T1000 (cell line): ENCODE results near the gene AMN.
A peak's percentile ranks its signal among the peaks of the same experiment; 100 is the strongest.

ENCODE experiments used
- DNase-seq: peaks from one replicate; lab custom pipeline; 2025; ENCODE audit warnings: mixed read lengths; lab: John Stamatoyannopoulos, UW

Gene AMN

DNA sequence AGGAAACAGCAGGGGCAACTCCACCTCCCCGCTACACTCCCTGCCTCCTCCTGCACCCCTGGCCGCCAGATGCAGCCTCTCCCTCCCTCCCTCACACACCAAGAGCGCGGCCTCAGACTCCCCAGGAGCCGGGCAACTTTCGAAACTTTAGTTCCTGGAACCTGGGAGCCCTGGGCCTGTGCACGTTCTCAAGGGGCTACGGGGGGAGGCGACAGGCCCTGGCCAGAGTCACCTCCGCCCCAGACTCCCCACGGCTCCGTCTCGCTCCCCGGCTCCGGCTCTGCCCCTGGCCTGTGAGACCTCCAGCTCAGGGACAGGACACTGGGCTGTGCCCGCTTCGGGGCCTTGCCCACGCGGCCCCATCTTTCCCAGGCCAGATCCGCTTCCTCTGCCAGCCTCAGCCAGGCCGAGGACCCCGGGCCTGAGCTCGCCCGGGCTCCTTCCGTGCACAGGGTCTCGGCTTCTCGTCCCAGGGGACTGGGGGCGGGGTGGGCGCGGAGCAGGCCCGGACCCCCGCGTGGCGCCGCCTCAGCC is 5.5 kb downstream of the AMN start:
- DNase-seq: no peak

DNA sequence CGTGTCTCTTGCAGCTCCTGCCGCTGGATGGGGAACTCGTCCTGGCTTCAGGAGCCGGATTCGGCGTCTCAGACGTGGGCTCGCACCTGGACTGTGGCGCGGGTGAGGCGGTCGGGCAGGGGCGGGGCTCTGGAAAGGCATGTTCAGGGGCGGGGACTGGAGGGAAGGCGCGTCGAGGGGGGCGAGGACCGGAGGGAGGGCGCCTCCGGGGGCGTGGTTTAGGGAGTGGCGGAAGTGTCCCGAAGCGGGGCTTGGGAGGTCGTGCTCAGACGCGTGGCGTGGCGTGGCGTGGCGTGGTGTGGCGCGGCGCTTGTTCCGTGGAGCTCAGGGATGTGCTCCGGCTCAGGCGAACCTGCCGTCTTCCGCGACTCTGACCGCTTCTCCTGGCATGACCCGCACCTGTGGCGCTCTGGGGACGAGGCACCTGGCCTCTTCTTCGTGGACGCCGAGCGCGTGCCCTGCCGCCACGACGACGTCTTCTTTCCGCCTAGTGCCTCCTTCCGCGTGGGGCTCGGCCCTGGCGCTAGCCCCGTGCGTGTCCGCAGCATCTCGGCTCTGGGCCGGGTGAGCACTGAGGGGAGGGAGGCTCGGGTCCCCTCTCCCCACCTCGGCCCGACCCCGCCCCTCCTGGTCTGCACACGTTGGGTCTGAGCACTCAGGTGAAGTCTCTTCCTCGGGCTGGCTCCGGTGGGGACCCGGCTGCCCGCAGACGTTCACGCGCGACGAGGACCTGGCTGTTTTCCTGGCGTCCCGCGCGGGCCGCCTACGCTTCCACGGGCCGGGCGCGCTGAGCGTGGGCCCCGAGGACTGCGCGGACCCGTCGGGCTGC is 6.2 kb downstream of the AMN start:
- DNase-seq: peak; percentile 25

DNA sequence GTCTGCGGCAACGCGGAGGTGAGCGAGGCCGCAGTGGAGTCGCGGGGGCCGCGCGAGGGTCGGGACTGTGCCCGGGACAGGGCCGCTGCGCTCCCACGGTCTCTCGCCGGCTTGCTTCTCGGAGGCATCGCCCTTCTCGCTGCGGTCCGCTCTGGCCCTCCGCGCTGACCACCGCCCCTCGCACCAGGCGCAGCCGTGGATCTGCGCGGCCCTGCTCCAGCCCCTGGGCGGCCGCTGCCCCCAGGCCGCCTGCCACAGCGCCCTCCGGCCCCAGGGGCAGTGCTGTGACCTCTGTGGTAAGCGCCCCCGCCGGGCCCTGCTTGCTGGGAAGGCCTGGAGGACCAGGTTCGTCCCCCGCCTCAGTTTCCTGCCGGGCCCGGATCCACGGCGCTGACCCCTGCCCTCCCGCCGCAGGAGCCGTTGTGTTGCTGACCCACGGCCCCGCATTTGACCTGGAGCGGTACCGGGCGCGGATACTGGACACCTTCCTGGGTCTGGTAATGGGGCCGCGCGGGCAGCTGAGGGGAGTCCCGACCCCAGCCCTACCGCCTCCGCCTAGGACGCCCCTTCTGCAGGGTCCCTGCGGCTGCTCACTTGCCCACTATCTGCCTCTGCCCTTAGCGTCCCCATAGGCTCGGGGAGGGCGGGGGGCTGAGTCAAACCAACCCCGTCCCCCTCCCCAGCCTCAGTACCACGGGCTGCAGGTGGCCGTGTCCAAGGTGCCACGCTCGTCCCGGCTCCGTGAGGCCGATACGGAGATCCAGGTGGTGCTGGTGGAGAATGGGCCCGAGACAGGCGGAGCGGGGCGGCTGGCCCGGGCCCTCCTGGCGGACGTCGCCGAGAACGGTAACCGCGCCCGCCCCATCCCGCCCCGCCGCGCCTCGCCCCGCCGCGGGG is 7.0 kb downstream of the AMN start:
- no peak for DNase-seq

DNA sequence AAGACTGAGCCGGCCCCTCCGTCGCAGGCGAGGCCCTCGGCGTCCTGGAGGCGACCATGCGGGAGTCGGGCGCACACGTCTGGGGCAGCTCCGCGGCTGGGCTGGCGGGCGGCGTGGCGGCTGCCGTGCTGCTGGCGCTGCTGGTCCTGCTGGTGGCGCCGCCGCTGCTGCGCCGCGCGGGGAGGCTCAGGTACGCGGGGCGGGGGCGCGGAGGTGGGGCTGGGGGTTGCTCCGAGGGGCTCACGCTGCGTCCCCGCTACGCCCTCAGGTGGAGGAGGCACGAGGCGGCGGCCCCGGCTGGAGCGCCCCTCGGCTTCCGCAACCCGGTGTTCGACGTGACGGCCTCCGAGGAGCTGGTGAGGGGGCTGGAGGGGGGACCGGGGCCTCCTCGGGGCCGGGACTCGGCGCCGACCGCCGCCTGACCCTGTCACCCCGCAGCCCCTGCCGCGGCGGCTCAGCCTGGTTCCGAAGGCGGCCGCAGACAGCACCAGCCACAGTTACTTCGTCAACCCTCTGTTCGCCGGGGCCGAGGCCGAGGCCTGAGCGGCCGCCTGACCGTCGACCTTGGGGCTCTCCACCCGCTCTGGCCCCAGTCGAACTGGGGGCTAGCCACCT is 7.8 kb downstream of the AMN start:
- no peak for DNase-seq

DNA sequence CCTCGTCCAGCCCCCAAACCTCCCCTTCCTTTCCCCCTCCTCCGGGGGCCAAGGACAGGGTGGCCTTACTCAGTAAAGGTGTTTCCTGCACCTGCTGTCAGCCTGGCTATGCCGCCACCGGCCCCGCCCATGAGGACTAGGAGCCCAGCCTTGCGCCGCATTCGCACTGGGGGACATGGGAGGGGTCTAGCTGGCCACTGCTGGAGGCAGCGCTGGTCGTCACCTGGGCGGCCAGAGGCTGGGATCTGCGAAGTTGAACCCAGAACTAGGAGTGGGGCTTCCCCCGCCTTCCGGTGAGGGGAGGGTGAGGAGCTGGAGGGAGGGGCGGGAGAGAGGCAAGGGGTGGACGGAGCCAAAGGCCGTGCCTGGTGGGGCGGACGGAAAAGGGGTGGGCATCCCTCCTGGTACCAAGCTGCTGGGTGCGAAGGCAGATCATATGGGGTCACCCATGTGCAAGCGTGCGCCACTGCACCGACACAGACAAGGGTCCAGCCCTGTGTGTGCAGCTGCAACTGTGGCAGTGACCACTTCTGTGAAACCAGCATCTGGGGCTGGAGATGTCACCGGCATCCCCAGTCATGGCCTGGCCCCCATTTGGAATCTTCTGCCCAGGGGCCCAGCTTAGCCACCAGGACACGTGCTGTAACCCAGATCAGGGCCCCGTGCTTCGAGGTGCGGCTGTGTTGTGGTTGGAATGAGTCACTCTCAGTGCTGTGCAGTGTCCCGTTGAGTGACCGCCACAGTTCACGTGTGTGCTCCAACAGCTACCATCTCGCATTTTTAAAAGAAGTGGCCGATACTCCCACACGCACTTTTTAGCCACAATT is 8.5 kb downstream of the AMN start:
- DNase-seq: no peak

DNA sequence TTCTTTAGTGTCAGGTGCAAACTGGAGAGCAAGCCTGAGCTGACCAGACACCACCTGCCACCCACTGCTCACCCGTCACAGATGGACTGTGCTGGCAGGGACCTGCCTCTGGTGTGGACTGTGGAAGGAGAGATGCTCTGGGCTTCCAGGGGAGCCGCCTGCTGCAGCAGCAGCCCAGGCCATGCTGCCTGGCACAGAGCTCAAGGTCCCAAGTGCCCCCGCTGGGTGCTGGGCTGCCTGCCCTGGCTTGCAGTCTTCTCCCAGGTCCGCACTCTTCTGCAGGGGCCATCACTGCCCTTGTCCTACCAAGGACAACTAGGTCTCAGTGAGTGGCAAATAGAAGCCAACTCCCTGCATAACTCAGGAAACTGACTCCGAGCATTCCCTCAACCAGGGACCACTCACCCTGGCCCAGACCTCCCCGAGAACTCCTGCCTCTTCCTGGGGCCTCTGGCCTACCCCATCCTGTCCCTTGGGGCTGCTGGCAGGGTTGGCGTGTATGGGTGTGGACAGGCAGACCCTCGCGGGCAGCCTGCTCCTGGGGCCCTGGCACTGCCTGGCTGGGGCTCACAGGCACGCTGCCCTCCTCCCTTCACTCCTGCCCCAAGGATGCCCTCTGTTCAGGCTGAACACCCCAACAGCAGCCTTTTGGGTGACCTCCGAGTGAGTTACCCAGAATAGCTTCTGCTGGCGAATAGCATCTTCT is 9.3 kb downstream of the AMN start:
- no peak for DNase-seq

DNA sequence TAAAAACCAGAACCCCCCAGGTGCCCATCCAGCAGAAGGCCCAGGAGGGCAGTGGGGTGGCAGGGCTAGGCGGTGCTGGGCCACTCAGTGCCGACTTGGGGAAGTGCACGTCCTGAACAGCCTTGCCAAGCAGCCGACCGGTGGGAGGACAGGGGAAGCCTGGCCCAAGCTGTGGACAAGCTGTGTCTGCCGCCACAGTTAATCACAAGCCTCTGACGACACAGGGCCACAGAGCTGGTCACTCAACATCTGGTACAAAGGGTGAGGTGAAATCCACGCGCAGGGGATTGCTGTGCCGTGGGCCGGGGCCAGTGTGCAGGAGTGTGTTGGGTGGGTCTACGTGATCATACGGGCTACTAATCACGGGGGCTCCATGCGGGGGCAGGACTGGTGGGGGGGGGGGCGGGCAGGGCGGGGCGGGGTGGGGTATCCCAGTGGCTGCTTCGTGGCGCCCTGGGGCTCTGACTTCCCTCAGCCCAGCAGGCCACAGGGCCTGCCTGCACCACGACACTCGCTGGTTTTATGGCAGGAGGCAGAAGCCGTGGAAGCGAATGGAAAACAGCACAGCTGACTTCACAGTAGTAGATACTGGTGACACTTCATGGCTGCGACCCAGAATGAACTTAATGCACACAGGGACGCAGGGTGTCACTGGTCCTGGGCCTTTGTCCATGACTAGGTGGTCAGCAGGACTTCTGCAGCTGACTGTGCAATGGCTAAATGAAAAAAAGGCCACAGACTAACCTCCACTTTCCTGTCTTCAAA is 10.2 kb downstream of the AMN start:
- DNase-seq: no peak

DNA sequence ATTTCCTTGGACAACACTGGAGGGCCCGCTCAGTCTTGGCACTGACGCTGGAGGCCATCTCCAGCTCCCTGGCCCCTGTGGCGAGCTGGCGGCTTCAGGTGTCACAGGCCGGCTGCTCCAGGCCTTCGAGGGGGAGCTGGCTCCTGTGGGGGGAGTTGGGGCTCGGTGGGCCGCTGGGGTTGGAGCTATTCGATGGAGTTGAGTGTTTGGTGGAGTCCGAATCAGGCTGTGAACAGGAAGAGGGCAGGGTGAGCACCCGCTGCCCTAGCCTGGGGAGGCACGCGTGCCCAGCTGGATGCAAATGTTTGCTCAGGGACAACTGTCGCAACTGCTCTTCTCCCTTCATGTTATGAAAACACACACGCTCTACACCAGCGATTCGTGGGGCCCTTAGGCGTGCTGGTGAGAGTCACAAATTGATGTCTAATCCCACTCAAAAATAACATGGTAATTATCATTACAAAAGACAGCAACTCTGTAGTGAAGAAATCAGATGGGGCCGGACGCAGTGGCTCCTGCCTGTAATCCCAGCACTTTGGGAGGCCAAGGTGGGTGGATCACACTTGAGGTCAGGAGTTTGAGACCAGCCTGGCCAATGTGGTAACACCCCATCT is 11.3 kb downstream of the AMN start:
- DNase-seq: no peak

DNA sequence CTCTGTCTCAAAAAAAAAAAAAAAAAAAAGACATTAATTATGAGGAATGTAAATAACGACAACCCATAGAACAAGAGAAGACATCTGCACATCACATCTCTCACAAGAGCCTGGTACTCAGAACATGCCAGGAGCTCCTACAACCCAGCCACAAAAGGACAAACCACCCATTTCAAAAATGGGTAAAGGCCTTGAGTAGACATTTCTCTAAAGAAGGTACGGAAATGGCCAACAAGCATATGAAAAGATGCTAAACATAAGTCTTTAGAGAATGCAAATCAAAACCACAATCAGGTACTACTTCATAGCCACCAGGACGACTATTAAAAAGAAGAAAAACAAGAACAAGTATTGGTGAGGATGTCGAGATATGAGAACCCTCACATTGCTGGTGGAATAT is 13.3 kb downstream of the AMN start:
- DNase-seq: no peak

DNA sequence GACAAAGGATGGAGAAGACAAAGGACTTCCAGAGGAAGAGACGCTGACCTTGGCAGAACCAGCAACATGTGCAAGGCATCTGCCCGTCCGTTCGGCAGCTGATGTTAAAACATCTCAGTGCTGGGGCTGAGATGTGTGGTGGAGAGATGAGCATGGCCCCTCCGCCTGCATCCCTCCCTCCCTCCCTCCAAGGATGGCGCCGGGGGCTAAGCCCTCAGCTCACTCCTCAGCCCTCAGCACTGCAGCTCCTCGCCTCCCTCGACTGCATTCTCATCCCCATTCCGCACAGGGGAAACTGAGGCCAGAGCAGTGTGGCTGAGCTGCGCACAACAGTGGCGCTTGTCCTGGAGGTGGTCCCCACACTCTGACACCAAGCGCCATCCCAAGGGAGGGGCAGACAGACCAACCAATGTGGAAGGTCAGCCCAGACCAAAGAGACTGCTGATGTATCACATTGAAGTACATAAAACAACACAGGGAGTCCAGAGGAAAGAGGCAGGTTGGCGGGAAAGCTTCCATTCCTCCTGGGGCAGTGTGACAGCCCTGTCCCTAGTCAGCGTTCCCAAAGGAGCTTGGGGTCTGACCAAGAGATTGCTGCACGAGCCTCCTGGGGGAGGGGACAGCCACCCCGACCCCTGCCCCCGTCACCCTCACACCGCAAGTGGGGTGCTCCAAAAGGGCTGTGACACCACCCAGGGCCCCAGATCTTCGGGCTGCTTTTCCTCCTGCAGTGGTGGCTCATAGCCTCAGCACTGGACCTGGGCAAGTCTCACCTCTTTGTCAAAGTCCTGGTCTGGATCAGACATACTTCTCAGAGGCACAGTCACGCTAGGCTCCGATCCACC is 15.1 kb downstream of the AMN start:
- no peak for DNase-seq

DNA sequence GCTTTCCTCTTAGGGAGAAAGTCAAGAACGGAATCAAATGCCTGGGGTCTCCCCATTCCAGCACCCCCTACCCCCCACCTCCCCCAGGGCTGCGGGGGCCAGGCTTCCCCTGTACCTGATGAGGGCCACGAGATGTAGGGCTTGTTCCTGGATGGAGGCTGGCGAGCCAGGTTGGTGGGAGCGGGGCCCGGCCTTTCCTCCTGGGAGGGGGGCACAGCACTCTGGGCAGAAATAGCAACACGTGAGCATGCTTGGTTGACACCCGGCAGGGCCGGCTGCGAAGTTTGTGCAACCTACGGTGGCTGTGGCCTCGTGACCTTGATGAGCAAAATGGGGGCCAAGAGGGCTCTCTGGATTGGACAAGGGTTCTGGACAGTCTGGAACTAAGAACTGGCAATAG is 15.7 kb downstream of the AMN start:
- no peak for DNase-seq

DNA sequence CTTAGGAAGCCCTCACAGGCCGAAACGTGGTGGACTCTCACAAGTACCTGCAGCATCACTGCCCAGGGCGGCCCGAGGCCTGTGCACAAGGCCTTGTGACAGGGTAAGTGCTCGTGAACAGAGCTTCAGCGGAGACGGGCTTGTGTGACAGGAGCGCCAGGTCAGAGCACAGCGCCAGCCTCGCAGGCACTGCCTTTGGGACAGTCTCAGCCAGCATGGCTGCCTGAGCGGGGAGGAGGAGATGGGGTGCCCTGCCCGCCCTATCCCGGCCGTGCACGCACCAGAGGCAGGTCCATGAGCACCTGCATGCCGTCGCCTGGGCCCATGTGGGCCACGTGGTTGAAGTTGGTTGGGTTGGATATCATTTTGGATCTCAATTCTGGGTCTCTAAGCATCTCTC is 16.9 kb downstream of the AMN start:
- DNase-seq: no peak

DNA sequence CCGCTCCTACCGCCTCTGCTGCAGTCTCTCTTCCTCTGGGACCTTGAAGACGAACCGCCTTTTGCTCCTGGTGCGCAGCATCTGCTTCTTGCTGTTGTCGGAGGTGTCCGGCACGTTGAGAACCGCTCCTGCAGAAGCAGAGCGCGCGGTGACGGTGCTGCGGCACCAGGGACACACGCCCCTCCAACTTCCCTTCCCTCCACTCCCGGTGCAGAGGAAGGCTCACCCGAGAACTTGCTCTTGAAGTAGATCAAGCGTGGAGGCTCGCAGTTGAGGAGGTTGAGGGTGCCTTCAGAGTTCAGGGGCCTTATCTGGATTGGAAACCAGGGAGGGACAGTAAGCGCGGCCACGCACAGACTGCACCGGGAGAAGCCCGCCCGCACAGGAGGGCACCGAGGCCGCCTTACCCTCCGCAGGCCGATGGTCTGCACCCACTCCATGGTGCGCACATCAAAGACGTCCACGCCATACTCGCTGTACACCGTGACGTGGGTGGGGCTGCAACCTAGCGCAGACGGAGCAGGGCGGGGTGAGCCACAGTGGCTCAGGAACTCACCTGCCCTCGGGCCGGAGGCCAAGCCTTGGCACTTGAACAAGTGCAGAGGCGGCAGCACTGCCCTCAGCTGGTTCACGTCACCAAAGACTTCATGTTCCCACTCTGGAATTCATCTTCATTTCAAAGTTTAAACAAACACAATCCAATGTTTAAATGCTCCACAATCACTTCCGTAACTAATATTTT is 17.5 kb downstream of the AMN start:
- DNase-seq: no peak

DNA sequence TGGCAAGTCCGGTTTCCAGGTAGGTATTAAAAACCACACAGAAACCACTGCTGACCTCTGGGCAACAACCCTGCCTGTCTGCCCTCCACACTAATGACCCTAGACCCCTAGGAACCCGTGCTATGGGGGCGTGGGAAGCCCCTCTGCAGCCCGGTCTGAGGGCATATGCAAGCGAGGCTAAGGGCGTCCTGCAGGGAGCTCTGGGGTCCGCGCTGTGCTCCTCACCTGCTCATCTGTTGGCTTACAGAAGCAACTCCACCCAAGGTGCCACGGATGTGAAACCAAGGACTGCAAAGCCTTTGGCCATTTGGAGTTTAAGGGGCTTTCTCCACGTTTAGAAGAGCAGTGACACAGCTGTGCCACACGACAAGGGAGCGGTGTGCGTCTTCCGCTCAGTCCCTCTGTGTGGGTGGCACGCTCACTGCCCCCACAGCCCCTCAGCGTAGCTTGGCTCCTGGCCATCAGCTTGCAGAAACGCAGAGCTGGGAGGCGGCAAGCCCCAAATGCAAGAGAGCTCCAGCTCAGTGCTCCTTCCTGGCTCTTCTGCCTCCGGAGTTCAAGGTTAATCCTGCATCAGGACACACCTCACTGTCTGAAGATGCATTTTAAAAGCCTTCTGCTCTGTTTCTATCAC is 18.4 kb downstream of the AMN start:
- DNase-seq: no peak

DNA sequence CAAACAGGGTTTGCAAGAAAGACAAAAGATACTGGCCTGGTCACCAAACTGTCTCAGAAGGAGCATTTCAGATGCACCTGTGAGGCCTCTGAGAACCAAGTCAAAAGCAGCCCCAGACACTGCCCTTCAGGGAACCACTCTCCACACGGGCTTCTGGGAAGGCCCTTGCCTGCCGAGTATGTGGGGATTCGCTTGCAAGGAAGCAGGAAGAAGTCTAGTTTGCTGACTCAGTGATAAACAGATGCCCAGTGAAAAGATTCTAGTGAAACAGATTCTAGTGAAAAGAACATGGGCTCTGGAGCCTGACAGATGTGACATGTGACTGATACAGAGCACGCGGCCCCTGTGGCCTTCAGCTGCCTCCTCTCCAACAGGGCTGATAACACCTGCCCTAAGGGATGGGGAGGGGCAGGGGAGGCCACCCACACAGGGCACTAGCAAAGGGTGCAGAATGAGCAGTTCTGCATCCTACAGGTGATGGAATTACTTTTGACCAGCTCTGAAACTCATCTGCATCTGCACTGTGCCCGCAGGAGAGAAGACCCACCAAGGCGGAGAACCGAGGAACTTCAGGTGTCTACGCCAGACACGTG is 19.1 kb downstream of the AMN start:
- no peak for DNase-seq

DNA sequence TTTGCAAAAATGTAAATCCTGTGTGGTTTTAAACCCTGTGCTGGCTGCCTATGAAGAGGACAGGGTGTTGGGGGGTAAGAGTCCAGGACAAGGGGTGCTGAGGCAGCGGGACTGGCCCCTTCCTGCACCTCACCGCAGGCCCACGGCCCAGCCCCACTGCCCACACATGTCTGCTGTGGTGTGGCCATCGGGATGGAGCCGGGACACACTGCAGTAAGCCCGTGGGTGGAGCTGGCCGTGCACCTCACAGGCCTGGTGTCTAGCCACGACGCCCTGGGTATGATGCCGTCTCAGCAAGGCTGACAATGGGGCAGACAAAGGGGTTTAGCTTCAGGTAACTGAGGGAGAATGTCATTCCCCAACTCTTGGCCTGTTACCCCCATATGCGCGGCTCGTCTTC is 19.6 kb downstream of the AMN start:
- DNase-seq: no peak

DNA sequence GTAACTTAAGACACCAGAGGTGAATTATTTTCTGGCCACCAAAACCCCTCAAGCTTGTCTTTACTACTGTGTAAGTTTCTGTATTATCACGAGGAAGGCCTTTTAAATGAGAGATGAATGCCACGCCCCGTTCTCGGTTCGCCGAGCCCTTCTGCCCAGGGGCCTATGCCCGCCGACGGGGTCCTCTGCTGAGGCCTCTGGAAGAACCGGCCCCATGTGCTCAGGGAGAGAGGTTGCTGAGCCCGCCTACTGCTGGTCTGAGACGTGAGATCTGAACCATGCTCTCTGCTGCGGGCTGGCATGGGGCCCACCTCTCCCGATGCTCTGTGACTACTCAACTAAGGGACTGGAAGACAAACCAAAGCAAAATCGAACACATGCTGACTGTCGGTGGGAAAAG is 21.0 kb downstream of the AMN start:
- no peak for DNase-seq
